Activated CD4-positive, alpha-beta T cell treated with anti-CD3 and anti-CD28 coated beads for 36 hours (primary cell): ENCODE measurements around the gene PKNOX2. TPM values are rescaled to one million over a fixed set of nuclear protein-coding genes. Genes with fewer than 3 reads are reported as not detected.

Source experiments
- ATAC-seq: fragments of 200-7000 bp; cut with Tn5 transposase; one replicate; pipeline ENCODE4 v1.10.0; 2021; ENCODE audit warnings: mild to moderate bottlenecking, moderate library complexity
- CTCF ChIA-PET: fragments of 350-600 bp; sonication (Branson Sonifier 250); formaldehyde crosslinking; loops from one replicate; lab custom pipeline; 2021; ENCODE audit warnings: antibody characterized with exemption; lab: Charles Lee
- POLR2A ChIA-PET: fragments of 350-600 bp; sonication (Branson Sonifier 250); formaldehyde crosslinking; loops from one replicate; lab custom pipeline; 2021; ENCODE audit warnings: antibody characterized with exemption, inconsistent platforms; lab: Charles Lee
- DNase-seq: peaks from one replicate; pipeline ENCODE4 v3.0.0-alpha.2; 2020
- H3K27ac Mint-ChIP-seq: one replicate; pipeline ENCODE4 v1.8.0; 2021; ENCODE audit warnings: mixed read lengths
- H3K27me3 Mint-ChIP-seq: one replicate; pipeline ENCODE4 v1.8.0; 2021; ENCODE audit warnings: mixed read lengths
- H3K36me3 Mint-ChIP-seq: one replicate; pipeline ENCODE4 v1.8.0; 2021; ENCODE audit warnings: low read depth, mixed read lengths
- H3K4me1 Mint-ChIP-seq: one replicate; pipeline ENCODE4 v1.8.0; 2021; ENCODE audit warnings: mixed read lengths
- H3K4me3 Mint-ChIP-seq: one replicate; pipeline ENCODE4 v1.8.0; 2021; ENCODE audit warnings: mild to moderate bottlenecking, moderate library complexity, mixed read lengths
- H3K9me3 Mint-ChIP-seq: one replicate; pipeline ENCODE4 v1.8.0; 2021; ENCODE audit warnings: low read depth, mixed read lengths
- intact Hi-C, 2 experiments: fragments of 100-400 bp; cut with DNase I in 1 of 2; cut with micrococcal nuclease in 1 of 2; formaldehyde crosslinking; loops; one replicate each; pipeline versions ENCODE4 v1.14.2 to v1.15.1; 2022 to 2024; cut with DNase I, micrococcal nuclease
- total RNA-seq, 2 experiments: library from RNA; stranded (reverse); gene quantifications; one replicate each; pipeline ENCODE4 v1.2.3, GENCODE V29; 2021

PKNOX2 gene
- total RNA-seq, 2 experiments from 2014 or later, result not detected

GRCh38 chr11:125460275-125460674 is 295.7 kb downstream of the PKNOX2 start:
- peaks cover 8% of the 10 kb centered on the region for H3K27me3 Mint-ChIP-seq
- no peak overlapping the region for H3K27ac Mint-ChIP-seq
- intact Hi-C loops, result no loop called here
- no peak for ATAC-seq
- H3K4me1 Mint-ChIP-seq, result no peaks in the 10 kb centered on the region
- ChIA-PET POLR2A (no interaction called here), CTCF (interaction anchor here (3.2 kb wide), 1 partner anchor 8 kb away, joined by 20 read pairs; no protein-coding TSS in a partner anchor)
- DNase-seq, result no peak
- H3K4me3 Mint-ChIP-seq, result no peak overlapping the region
- H3K36me3 Mint-ChIP-seq, result no peaks in the 10 kb centered on the region
- H3K9me3 Mint-ChIP-seq, result no peaks in the 10 kb centered on the region

DNA sequence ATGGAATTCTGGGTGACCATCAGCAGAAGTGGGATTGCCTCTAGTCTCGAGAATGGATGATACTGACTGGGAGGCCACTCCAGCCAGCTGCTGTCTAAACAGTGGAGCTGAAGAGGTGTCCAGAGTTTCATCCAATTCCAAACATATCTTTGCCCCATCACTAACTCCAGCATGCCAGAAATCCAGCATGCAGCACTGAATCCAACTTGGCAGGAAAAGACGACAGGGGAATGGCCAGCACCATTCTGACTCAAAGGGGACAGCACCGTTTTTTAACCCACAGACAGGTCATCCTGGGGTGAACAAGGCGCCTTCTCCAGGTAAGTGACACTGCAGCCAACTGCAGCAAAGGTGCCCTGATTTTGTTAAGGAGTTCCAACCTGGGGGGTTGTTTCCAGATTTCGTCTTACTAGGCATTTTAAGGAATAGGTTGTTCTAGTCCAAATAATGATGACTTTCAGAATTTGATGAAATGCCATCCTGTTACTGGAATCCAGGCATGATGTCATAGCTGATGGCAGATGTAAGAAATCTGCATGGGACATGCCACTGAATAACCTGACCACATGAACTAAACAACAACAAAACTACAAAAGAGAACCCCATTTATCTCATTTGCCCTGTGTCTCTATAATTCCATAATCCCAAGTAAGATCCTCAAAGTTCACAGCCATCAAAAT is 299.2 kb downstream of the PKNOX2 start:
- no peak overlapping the region for H3K4me3 Mint-ChIP-seq
- POLR2A ChIA-PET, result no interaction called here
- H3K4me1 Mint-ChIP-seq, result no peaks in the 10 kb centered on the region
- no peak overlapping the region for H3K27ac Mint-ChIP-seq
- H3K27me3 Mint-ChIP-seq, result peaks cover 12% of the 10 kb centered on the region
- no peaks in the 10 kb centered on the region for H3K9me3 Mint-ChIP-seq
- DNase-seq (no peak), ATAC-seq (no peak)
- intact Hi-C loops, result no loop called here
- H3K36me3 Mint-ChIP-seq, result no peaks in the 10 kb centered on the region
- CTCF ChIA-PET, result interaction anchor here (0.9 kb wide), 1 partner anchor 11 kb away, joined by 3 read pairs; no protein-coding TSS in a partner anchor

DNA sequence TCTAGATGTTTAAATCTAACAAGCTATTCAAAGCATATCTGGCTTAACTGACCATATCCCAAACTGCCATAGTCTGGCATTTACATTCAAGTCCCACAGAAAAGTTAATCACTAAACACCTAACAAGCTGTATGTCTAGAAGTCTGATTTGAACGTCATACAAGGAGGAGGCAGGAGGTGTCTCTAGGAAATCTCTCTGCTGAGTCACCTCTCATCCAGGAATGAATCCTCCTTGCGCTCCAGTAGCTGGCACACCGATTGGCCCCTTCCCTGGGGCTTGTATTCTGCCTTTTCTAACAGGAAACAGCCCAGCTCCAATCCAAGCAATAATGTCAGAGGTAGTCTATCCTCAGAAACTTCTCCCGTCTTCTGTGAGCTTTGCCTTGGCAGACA is 299.7 kb downstream of the PKNOX2 start:
- H3K27me3 Mint-ChIP-seq, result peaks cover 12% of the 10 kb centered on the region
- no peaks in the 10 kb centered on the region for H3K4me1 Mint-ChIP-seq
- H3K27ac Mint-ChIP-seq, result no peak overlapping the region
- intact Hi-C loops, result no loop called here
- no peaks in the 10 kb centered on the region for H3K9me3 Mint-ChIP-seq
- H3K36me3 Mint-ChIP-seq, result no peaks in the 10 kb centered on the region
- H3K4me3 Mint-ChIP-seq, result no peak overlapping the region
- ChIA-PET CTCF (interaction anchor here (0.9 to 1.1 kb wide), 2 partner anchors 10 to 11 kb away, joined by 3 to 7 read pairs; no protein-coding TSS in a partner anchor), POLR2A (no interaction called here)
- ATAC-seq (no peak), DNase-seq (no peak)

GRCh38 chr11:125464666-125465065 is 300.1 kb downstream of the PKNOX2 start:
- no peak overlapping the region for H3K4me3 Mint-ChIP-seq
- ChIA-PET CTCF (interaction anchor here (0.9 to 1.1 kb wide), 2 partner anchors 10 to 12 kb away, joined by 3 to 7 read pairs; no protein-coding TSS in a partner anchor), POLR2A (no interaction called here)
- intact Hi-C loops, result no loop called here
- H3K27me3 Mint-ChIP-seq, result peaks cover 12% of the 10 kb centered on the region
- H3K36me3 Mint-ChIP-seq, result no peaks in the 10 kb centered on the region
- no peaks in the 10 kb centered on the region for H3K9me3 Mint-ChIP-seq
- no peak overlapping the region for H3K27ac Mint-ChIP-seq
- no peaks in the 10 kb centered on the region for H3K4me1 Mint-ChIP-seq
- DNase-seq (no peak), ATAC-seq (no peak)

- Mint-ChIP-seq H3K27me3 (peaks cover 12% of the 10 kb centered on the region), H3K9me3 (no peaks in the 10 kb centered on the region), H3K27ac (no peak overlapping the region), H3K4me1 (no peaks in the 10 kb centered on the region), H3K4me3 (no peak overlapping the region), H3K36me3 (no peaks in the 10 kb centered on the region)
- ChIA-PET POLR2A (no interaction called here), CTCF (interaction anchor here (0.6 to 1.1 kb wide), 2 partner anchors 11 to 446 kb away, joined by 3 to 7 read pairs; no protein-coding TSS in a partner anchor)
- intact Hi-C loops, result no loop called here
- no peak for ATAC-seq
- no peak for DNase-seq
Measured at GRCh38 chr11:125465255-125465654, 300.7 kb downstream of the PKNOX2 start.

- Mint-ChIP-seq H3K36me3 (no peaks in the 10 kb centered on the region), H3K27me3 (peaks cover 12% of the 10 kb centered on the region), H3K4me1 (no peaks in the 10 kb centered on the region), H3K9me3 (no peaks in the 10 kb centered on the region), H3K4me3 (no peak overlapping the region), H3K27ac (no peak overlapping the region)
- no peak for DNase-seq
- ATAC-seq, result no peak
- ChIA-PET CTCF (interaction anchor here (0.5 to 0.6 kb wide), 2 partner anchors 322 to 445 kb away, joined by 3 read pairs; no protein-coding TSS in a partner anchor), POLR2A (no interaction called here)
- intact Hi-C loops, result no loop called here
Measured at GRCh38 chr11:125465701-125466100, 301.1 kb downstream of the PKNOX2 start.

GRCh38 chr11:125468025-125468424 is 303.5 kb downstream of the PKNOX2 start:
- ChIA-PET POLR2A (no interaction called here), CTCF (no interaction called here)
- ATAC-seq, result no peak
- no peak for DNase-seq
- no peaks in the 10 kb centered on the region for H3K36me3 Mint-ChIP-seq
- H3K27ac Mint-ChIP-seq, result no peak overlapping the region
- H3K9me3 Mint-ChIP-seq, result no peaks in the 10 kb centered on the region
- H3K4me1 Mint-ChIP-seq, result no peaks in the 10 kb centered on the region
- peaks cover 12% of the 10 kb centered on the region for H3K27me3 Mint-ChIP-seq
- intact Hi-C loops, result no loop called here
- no peak overlapping the region for H3K4me3 Mint-ChIP-seq

GRCh38 chr11:125468852-125469251 is 304.3 kb downstream of the PKNOX2 start:
- POLR2A ChIA-PET, result interaction anchor here (0.6 kb wide), 1 partner anchor 675 kb away, joined by 3 read pairs; no protein-coding TSS in a partner anchor
- H3K4me3 Mint-ChIP-seq, result no peak overlapping the region
- peaks cover 8% of the 10 kb centered on the region for H3K27me3 Mint-ChIP-seq
- DNase-seq (no peak), ATAC-seq (no peak)
- no peaks in the 10 kb centered on the region for H3K4me1 Mint-ChIP-seq
- no peak overlapping the region for H3K27ac Mint-ChIP-seq
- no peaks in the 10 kb centered on the region for H3K9me3 Mint-ChIP-seq
- H3K36me3 Mint-ChIP-seq, result no peaks in the 10 kb centered on the region
- CTCF ChIA-PET, result no interaction called here
- intact Hi-C loops, result no loop called here

- Mint-ChIP-seq H3K27me3 (peaks cover 4% of the 10 kb centered on the region), H3K27ac (no peak overlapping the region), H3K4me1 (no peaks in the 10 kb centered on the region), H3K9me3 (no peaks in the 10 kb centered on the region), H3K36me3 (no peaks in the 10 kb centered on the region), H3K4me3 (no peak overlapping the region)
- DNase-seq (no peak), ATAC-seq (no peak)
- ChIA-PET POLR2A (no interaction called here), CTCF (no interaction called here)
- intact Hi-C loops, result no loop called here
Measured at GRCh38 chr11:125470355-125470754, 305.8 kb downstream of the PKNOX2 start.

- DNase-seq (no peak), ATAC-seq (no peak)
- Mint-ChIP-seq H3K36me3 (no peaks in the 10 kb centered on the region), H3K9me3 (no peaks in the 10 kb centered on the region), H3K27me3 (peaks cover 3% of the 10 kb centered on the region), H3K27ac (no peak overlapping the region), H3K4me3 (no peak overlapping the region), H3K4me1 (no peaks in the 10 kb centered on the region)
- POLR2A ChIA-PET, result no interaction called here
- CTCF ChIA-PET, result interaction anchor here (2.2 kb wide), 1 partner anchor 24 kb away, joined by 7 read pairs; no protein-coding TSS in a partner anchor
- intact Hi-C loops, result no loop called here
Measured at GRCh38 chr11:125476721-125477120, 312.2 kb downstream of the PKNOX2 start.

DNA sequence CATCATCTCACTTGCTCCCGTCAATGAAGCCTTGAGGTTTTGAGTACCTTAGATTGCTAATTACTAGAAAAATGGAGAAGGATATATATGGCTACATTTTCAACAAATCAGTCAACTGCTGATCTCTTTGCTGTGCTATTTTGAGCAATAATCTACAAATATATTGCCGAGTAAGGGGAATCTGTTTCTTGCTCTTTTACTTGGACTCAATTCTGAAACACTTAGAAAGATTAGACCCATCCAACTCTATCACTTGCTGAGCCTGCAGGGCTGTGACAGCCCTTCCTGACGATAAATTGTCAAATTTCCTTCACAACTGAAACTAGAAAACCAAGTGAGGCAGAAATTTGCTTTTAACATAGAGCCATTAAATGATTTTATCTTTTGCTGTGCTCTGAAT is 314.6 kb downstream of the PKNOX2 start:
- ATAC-seq (no peak), DNase-seq (no peak)
- POLR2A ChIA-PET, result no interaction called here
- peaks cover 8% of the 10 kb centered on the region for H3K27me3 Mint-ChIP-seq
- intact Hi-C loops, result no loop called here
- no peaks in the 10 kb centered on the region for H3K4me1 Mint-ChIP-seq
- H3K36me3 Mint-ChIP-seq, result no peaks in the 10 kb centered on the region
- no peak overlapping the region for H3K4me3 Mint-ChIP-seq
- no peak overlapping the region for H3K27ac Mint-ChIP-seq
- CTCF ChIA-PET, result no interaction called here
- H3K9me3 Mint-ChIP-seq, result no peaks in the 10 kb centered on the region

GRCh38 chr11:125481531-125481930 is 317.0 kb downstream of the PKNOX2 start:
- intact Hi-C loops, result no loop called here
- H3K36me3 Mint-ChIP-seq, result no peaks in the 10 kb centered on the region
- no peak overlapping the region for H3K4me3 Mint-ChIP-seq
- CTCF ChIA-PET, result interaction anchor here (0.7 kb wide), 1 partner anchor 29 kb away, joined by 3 read pairs; no protein-coding TSS in a partner anchor
- DNase-seq, result no peak
- H3K9me3 Mint-ChIP-seq, result no peaks in the 10 kb centered on the region
- no peaks in the 10 kb centered on the region for H3K4me1 Mint-ChIP-seq
- POLR2A ChIA-PET, result no interaction called here
- no peak overlapping the region for H3K27ac Mint-ChIP-seq
- ATAC-seq, result no peak
- peaks cover 5% of the 10 kb centered on the region for H3K27me3 Mint-ChIP-seq
